H1 (cell line): ENCODE results near the gene GRID2. TPM values are rescaled to one million over a fixed set of nuclear protein-coding genes. Genes with fewer than 3 reads are reported as not detected.

Experiments
- CTCF ChIA-PET: fragments of 300-600 bp; sonication (Branson Sonifier 250); formaldehyde crosslinking; loops from one replicate; lab custom pipeline; 2021; ENCODE audit not compliant: partially characterized antibody; lab: Charles Lee
- POLR2A ChIA-PET: fragments of 300-600 bp; sonication (Branson Sonifier 250); formaldehyde crosslinking; loops from one replicate; lab custom pipeline; 2021; ENCODE audit warnings: inconsistent platforms; ENCODE audit not compliant: partially characterized antibody; lab: Charles Lee
- DNase-seq, 2 experiments: peaks; one replicate each; pipeline versions ENCODE4 v3.0.0 to v3.0.0-alpha.2; 2010 to 2022; ENCODE audit warnings: low spot score in 2 of 2, low read depth in 1 of 2, mixed read lengths in 1 of 2
- FAIRE-seq: peaks from 2 replicates; lab custom pipeline; 2011; peaks lifted over from hg19 to GRCh38; lab: Jason Lieb, UNC
- H2AFZ ChIP-seq: 2 replicates; pipeline ENCODE4 v1.8.1; 2012; ENCODE audit warnings: low read length, inconsistent platforms
- H2AK5ac ChIP-seq: 2 replicates; pipeline ENCODE4 v1.6.1; 2013; ENCODE audit warnings: low read depth, low read length
- H2BK120ac ChIP-seq: replicated peaks from 2 replicates; pipeline ENCODE3; 2013; ENCODE audit warnings: low read depth, low read length, inconsistent platforms
- H2BK12ac ChIP-seq: 2 replicates; pipeline ENCODE4 v1.6.1; 2013; ENCODE audit warnings: low read depth, low read length
- H2BK15ac ChIP-seq: 2 replicates; pipeline ENCODE4 v1.6.1; 2013; ENCODE audit warnings: low read length
- H2BK20ac ChIP-seq: 2 replicates; pipeline ENCODE4 v1.6.1; 2013; ENCODE audit warnings: low read length
- H2BK5ac ChIP-seq: 2 replicates; pipeline ENCODE4 v1.6.1; 2013; ENCODE audit warnings: low read depth, low read length
- H3K14ac ChIP-seq: 2 replicates; pipeline ENCODE4 v1.6.1; 2013; ENCODE audit warnings: inconsistent platforms; ENCODE audit not compliant: insufficient read length
- H3K18ac ChIP-seq: 2 replicates; pipeline ENCODE4 v1.6.1; 2013; ENCODE audit warnings: low read length; ENCODE audit errors: extremely low read depth
- H3K23ac ChIP-seq: 2 replicates; pipeline ENCODE4 v1.6.1; 2013; ENCODE audit warnings: inconsistent platforms; ENCODE audit not compliant: insufficient read length
- H3K23me2 ChIP-seq: 2 replicates; pipeline ENCODE4 v1.6.1; 2013; ENCODE audit warnings: low read depth, low read length
- H3K27ac ChIP-seq: 2 replicates; pipeline ENCODE4 v1.6.1; 2011; ENCODE audit warnings: low read depth, low read length, inconsistent platforms
- H3K27me3 ChIP-seq, 4 experiments: replicated peaks in 1 of 4; 1 replicate in 1 of 4; 2 replicates in 3 of 4; pipeline versions ENCODE4 v1.6.1 to v1.8.1; 2011 to 2013; ENCODE audit warnings: low read length in 3 of 4, mild to moderate bottlenecking in 3 of 4, inconsistent platforms in 2 of 4, mixed read lengths in 2 of 4, moderate library complexity in 1 of 4; ENCODE audit not compliant: control insufficient read depth in 3 of 4, insufficient read depth in 3 of 4; ENCODE audit errors: extremely low read depth in 1 of 4
- H3K36me3 ChIP-seq, 4 experiments: 2 replicates each; pipeline versions ENCODE4 v1.6.1 to v1.8.1; 2011 to 2013; ENCODE audit warnings: mild to moderate bottlenecking in 4 of 4, low read length in 3 of 4, moderate library complexity in 2 of 4, control low read depth in 1 of 4, inconsistent platforms in 1 of 4; ENCODE audit not compliant: insufficient read depth in 4 of 4, control insufficient read depth in 2 of 4
- H3K4ac ChIP-seq: replicated peaks from 2 replicates; pipeline ENCODE3; 2013; ENCODE audit warnings: low read length, low read depth, mixed read lengths, inconsistent platforms; ENCODE audit not compliant: insufficient read length
- H3K4me1 ChIP-seq, 4 experiments: replicated peaks in 1 of 4; 1 replicate in 1 of 4; 2 replicates in 3 of 4; pipeline versions ENCODE4 v1.6.1 to v1.8.1; 2011 to 2013; ENCODE audit warnings: low read length in 3 of 4, inconsistent platforms in 2 of 4, mixed read lengths in 1 of 4; ENCODE audit not compliant: insufficient read depth in 4 of 4, control insufficient read depth in 3 of 4
- H3K4me2 ChIP-seq, 2 experiments: 2 replicates each; pipeline versions ENCODE4 v1.6.1 to v1.8.1; 2011 to 2013; ENCODE audit warnings: low read depth in 2 of 2, low read length in 2 of 2, control low read depth in 1 of 2, inconsistent platforms in 1 of 2, mild to moderate bottlenecking in 1 of 2; ENCODE audit not compliant: insufficient read depth in 1 of 2
- H3K4me3 ChIP-seq, 4 experiments: fragments of 200-600, 300-600 bp in 1 of 4; sonication (generic), shearing (Covaris generic), sonication (Bioruptor Twin) in 1 of 4; 2 replicates each; pipeline versions ENCODE4 v1.5.1 to v1.8.1; 2011 to 2016; ENCODE audit warnings: low read length in 4 of 4, low read depth in 3 of 4, control low read depth in 2 of 4, inconsistent platforms in 2 of 4, mild to moderate bottlenecking in 2 of 4, mixed read lengths in 1 of 4, moderate library complexity in 1 of 4; ENCODE audit not compliant: insufficient read depth in 2 of 4; ENCODE audit errors: extremely low read depth in 1 of 4
- H3K56ac ChIP-seq: replicated peaks from 2 replicates; pipeline ENCODE3; 2013; ENCODE audit warnings: low read depth, mild to moderate bottlenecking, mixed read lengths, low read length, inconsistent platforms; ENCODE audit not compliant: insufficient read length
- H3K79me1 ChIP-seq: 2 replicates; pipeline ENCODE4 v1.6.1; 2013; ENCODE audit warnings: low read depth, low read length, control low read depth
- H3K79me2 ChIP-seq, 2 experiments: 2 replicates each; pipeline versions ENCODE4 v1.6.1 to v1.8.1; 2012 to 2013; ENCODE audit warnings: low read length in 2 of 2, mild to moderate bottlenecking in 2 of 2, inconsistent platforms in 1 of 2; ENCODE audit not compliant: insufficient read depth in 2 of 2, control insufficient read depth in 1 of 2
- H3K9ac ChIP-seq, 4 experiments: replicated peaks in 1 of 4; 1 replicate in 1 of 4; 2 replicates in 3 of 4; pipeline versions ENCODE4 v1.6.1 to v1.8.1; 2011 to 2013; ENCODE audit warnings: low read depth in 3 of 4, low read length in 3 of 4, control low read depth in 2 of 4, mild to moderate bottlenecking in 2 of 4, moderate library complexity in 2 of 4, inconsistent platforms in 1 of 4; ENCODE audit errors: extremely low read depth in 1 of 4
- H3K9me3 ChIP-seq, 2 experiments: 2 replicates each; pipeline versions ENCODE4 v1.6.1 to v1.8.1; 2012 to 2013; ENCODE audit warnings: mild to moderate bottlenecking in 2 of 2, moderate library complexity in 2 of 2, control low read depth in 1 of 2, inconsistent platforms in 1 of 2, low read depth in 1 of 2, low read length in 1 of 2, mixed read lengths in 1 of 2; ENCODE audit not compliant: insufficient read depth in 2 of 2
- H4K20me1 ChIP-seq, 2 experiments: replicated peaks in 1 of 2; 2 replicates each; pipeline versions ENCODE3 to v1.8.1; 2011 to 2013; ENCODE audit warnings: inconsistent platforms in 2 of 2, low read length in 2 of 2, mild to moderate bottlenecking in 1 of 2; ENCODE audit not compliant: insufficient read depth in 2 of 2, control insufficient read depth in 1 of 2
- H4K5ac ChIP-seq: 2 replicates; pipeline ENCODE4 v1.6.1; 2013; ENCODE audit warnings: low read length, low read depth, mixed read lengths, inconsistent platforms; ENCODE audit not compliant: insufficient read length
- H4K8ac ChIP-seq: 2 replicates; pipeline ENCODE4 v1.8.0; 2013; ENCODE audit warnings: mild to moderate bottlenecking, moderate library complexity, low read length, inconsistent platforms; ENCODE audit not compliant: insufficient read depth; ENCODE audit errors: extremely low read depth
- H4K91ac ChIP-seq: replicated peaks from 2 replicates; pipeline ENCODE3; 2013; ENCODE audit warnings: low read length, mixed read lengths, inconsistent platforms; ENCODE audit not compliant: insufficient read length
- BCL11A ChIP-seq, 2 experiments: IDR thresholded peaks; one replicate each; pipeline ENCODE4 v1.6.1; 2011; ENCODE audit warnings: low read depth in 2 of 2, low read length in 2 of 2, mild to moderate bottlenecking in 2 of 2
- CHD1 ChIP-seq: IDR thresholded peaks from 2 replicates; pipeline ENCODE4 v1.6.1; 2012; ENCODE audit warnings: low read depth, low read length, improper control_type of control experiment
- CHD2 ChIP-seq: IDR thresholded peaks from 2 replicates; pipeline ENCODE4 v1.6.1; 2012; ENCODE audit warnings: low read length, improper control_type of control experiment
- EP300 ChIP-seq, 2 experiments: IDR thresholded peaks; 1 replicate in 1 of 2; 2 replicates in 1 of 2; pipeline ENCODE4 v1.6.1; 2011 to 2012; ENCODE audit warnings: low read depth in 2 of 2, low read length in 2 of 2, mild to moderate bottlenecking in 2 of 2, borderline replicate concordance in 1 of 2, inconsistent platforms in 1 of 2, moderate library complexity in 1 of 2
- KDM5A ChIP-seq: fragments of 200-600 bp; IDR thresholded peaks from 2 replicates; pipeline ENCODE4 v1.7.1; 2012; ENCODE audit warnings: mild to moderate bottlenecking, low read length, inconsistent platforms, mixed read lengths
- NRF1 ChIP-seq: IDR thresholded peaks from 2 replicates; pipeline ENCODE4 v1.6.1; 2011; ENCODE audit warnings: mild to moderate bottlenecking, low read depth, low read length, improper control_type of control experiment
- RAD21 ChIP-seq, 2 experiments: IDR thresholded peaks in 1 of 2; conservative IDR thresholded peaks in 1 of 2; 2 replicates each; pipeline ENCODE4 v1.6.1; 2011; ENCODE audit warnings: low read depth in 2 of 2, low read length in 2 of 2, improper control_type of control experiment in 1 of 2, inconsistent platforms in 1 of 2, mild to moderate bottlenecking in 1 of 2, moderate library complexity in 1 of 2
- RFX5 ChIP-seq: IDR thresholded peaks from 2 replicates; pipeline ENCODE4 v1.6.1; 2011; ENCODE audit warnings: low read depth, low read length, improper control_type of control experiment, borderline replicate concordance
- SP1 ChIP-seq: IDR thresholded peaks from 2 replicates; pipeline ENCODE4 v1.6.1; 2011; ENCODE audit warnings: low read depth, low read length
- TAF1 ChIP-seq: IDR thresholded peaks from 2 replicates; pipeline ENCODE4 v1.6.1; 2011; ENCODE audit warnings: mild to moderate bottlenecking, low read depth, low read length
- WGBS, 2 experiments: shearing (Covaris generic) in 1 of 2; methylation state at CpG; one replicate each; pipeline versions ENCODE4 v1.1.6 to v1.1.7; 2013 to 2015; ENCODE audit warnings: low lambda C conversion rate in 2 of 2, mixed read lengths in 2 of 2, inconsistent platforms in 1 of 2, low coverage in 1 of 2, missing lambda C conversion rate in 1 of 2; ENCODE audit not compliant: insufficient replicate concordance in 2 of 2, insufficient coverage in 1 of 2, insufficient read length in 1 of 2; ENCODE audit errors: extremely low coverage in 1 of 2, missing lambda C conversion rate in 1 of 2; 5-methylcytosine and 5-hydroxymethylcytosine counted together
- polyA plus RNA-seq, 7 experiments: library from polyadenylated mRNA; depleted of rRNA in 3 of 7; stranded (reverse) in 5 of 7; unstranded in 2 of 7; fragments of >200 nt in 5 of 7; fragments of 200-250 nt in 2 of 7; gene quantifications; 1 replicate in 5 of 7; 2 replicates in 1 of 7; 4 replicates in 1 of 7; pipeline versions ENCODE4 v1.2.1 to v1.2.3, GENCODE V29; 2011 to 2013; ENCODE audit warnings: missing spikeins in 2 of 7, mixed read lengths in 2 of 7
- total RNA-seq: library from RNA; stranded (reverse); fragmentation: NEBNext Ultra II Directional; extraction: Animal tissue kit (Norgen Biotek cat#: 25700); gene quantifications from 2 replicates; pipeline ENCODE4 v1.2.1, GENCODE V29; 2021
- TF ChIP-seq, protein P1 (sequence below): IDR thresholded peaks from 2 replicates; pipeline ENCODE4 v1.6.1; 2012; ENCODE audit warnings: low read length, inconsistent platforms

The GRID2 gene
- total and polyA plus RNA-seq, 2 of the 8 experiments (the other 6 are each of a cell fraction or from before 2014, with no cell fraction given): 31.1 to 81.9 TPM

GRCh38 chr4:93480452-93480851, 1176.7 kb downstream of the GRID2 start:
- no peak overlapping the region for H3K14ac ChIP-seq
- no peaks in the 10 kb centered on the region for H3K36me3 ChIP-seq
- no peak overlapping the region for H2AFZ ChIP-seq
- H3K79me1 ChIP-seq: no peaks in the 10 kb centered on the region
- H3K9me3 ChIP-seq: no peaks in the 10 kb centered on the region
- H3K9ac ChIP-seq: no peak overlapping the region
- no peak overlapping the region for H2AK5ac ChIP-seq
- ChIA-PET CTCF (no interaction called here), POLR2A (no interaction called here)
- no peak overlapping the region for H4K5ac ChIP-seq
- H4K20me1 ChIP-seq: no peaks in the 10 kb centered on the region
- no peak overlapping the region for H3K4ac ChIP-seq
- H4K91ac ChIP-seq: no peak overlapping the region
- no peak overlapping the region for H2BK12ac ChIP-seq
- no peaks in the 10 kb centered on the region for H3K23me2 ChIP-seq
- H3K4me2 ChIP-seq: no peak overlapping the region
- no peak overlapping the region for H3K56ac ChIP-seq
- H2BK15ac ChIP-seq: no peak overlapping the region
- 96% methylated on average over 1 of the region's 1 CpG; no CpG with 5 or more reads in 1 of the 2 experiments for whole genome bisulfite sequencing, 2 experiments
- H3K79me2 ChIP-seq: no peaks in the 10 kb centered on the region
- H2BK5ac ChIP-seq: no peak overlapping the region
- H3K18ac ChIP-seq: no peak overlapping the region
- H3K4me1 ChIP-seq: no peaks in the 10 kb centered on the region
- H3K4me3 ChIP-seq: no peak overlapping the region
- no peak overlapping the region for H2BK120ac ChIP-seq
- H2BK20ac ChIP-seq: no peak overlapping the region
- DNase-seq (no peak), FAIRE-seq (no peak)
- H3K27ac ChIP-seq: no peak overlapping the region
- H4K8ac ChIP-seq: no peak overlapping the region
- no peak overlapping the region for H3K23ac ChIP-seq
- H3K27me3 ChIP-seq: no peaks in the 10 kb centered on the region
- no peak for TF ChIP-seq NRF1
- TF ChIP-seq SP1: no peak
- TF ChIP-seq RAD21 (IDR thresholded peaks at IDR 0.05 in 1 of 2, conservative IDR thresholded peaks at IDR 0.05 in 1 of 2; ENCODE audit: low read depth in 2 of 2, low read length in 2 of 2): no peak
- TF ChIP-seq EP300 (IDR thresholded peaks at IDR 0.05; ENCODE audit: borderline replicate concordance in 1 of 2, low read depth in 2 of 2, low read length in 2 of 2): no peak
- no peak for TF ChIP-seq RFX5
- TF ChIP-seq, protein P1, sequence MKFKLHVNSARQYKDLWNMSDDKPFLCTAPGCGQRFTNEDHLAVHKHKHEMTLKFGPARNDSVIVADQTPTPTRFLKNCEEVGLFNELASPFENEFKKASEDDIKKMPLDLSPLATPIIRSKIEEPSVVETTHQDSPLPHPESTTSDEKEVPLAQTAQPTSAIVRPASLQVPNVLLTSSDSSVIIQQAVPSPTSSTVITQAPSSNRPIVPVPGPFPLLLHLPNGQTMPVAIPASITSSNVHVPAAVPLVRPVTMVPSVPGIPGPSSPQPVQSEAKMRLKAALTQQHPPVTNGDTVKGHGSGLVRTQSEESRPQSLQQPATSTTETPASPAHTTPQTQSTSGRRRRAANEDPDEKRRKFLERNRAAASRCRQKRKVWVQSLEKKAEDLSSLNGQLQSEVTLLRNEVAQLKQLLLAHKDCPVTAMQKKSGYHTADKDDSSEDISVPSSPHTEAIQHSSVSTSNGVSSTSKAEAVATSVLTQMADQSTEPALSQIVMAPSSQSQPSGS: no peak
- no peak for TF ChIP-seq CHD1
- no peak for TF ChIP-seq BCL11A (IDR thresholded peaks at IDR 0.05; ENCODE audit: low read depth in 2 of 2, low read length in 2 of 2)
- TF ChIP-seq CHD2: no peak
- no peak for TF ChIP-seq TAF1
- no peak for TF ChIP-seq KDM5A
